H1 (cell line): Measurements from ENCODE around the gene TMPRSS11E. TPM values are rescaled to one million over a fixed set of nuclear protein-coding genes. Genes with fewer than 3 reads are reported as not detected.

ENCODE experiments used
- BRCA1 ChIP-seq: IDR thresholded peaks from 2 replicates; pipeline ENCODE4 v1.6.1; 2012; ENCODE audit warnings: low read depth, low read length, improper control_type of control experiment
- NANOG ChIP-seq: IDR thresholded peaks from 2 replicates; pipeline ENCODE4 v1.6.1; 2011; ENCODE audit warnings: low read length, low read depth, mild to moderate bottlenecking, inconsistent platforms; ENCODE audit not compliant: insufficient read depth, poor library complexity, severe bottlenecking
- RAD21 ChIP-seq, 2 experiments: IDR thresholded peaks in 1 of 2; conservative IDR thresholded peaks in 1 of 2; 2 replicates each; pipeline ENCODE4 v1.6.1; 2011; ENCODE audit warnings: low read depth in 2 of 2, low read length in 2 of 2, improper control_type of control experiment in 1 of 2, inconsistent platforms in 1 of 2, mild to moderate bottlenecking in 1 of 2, moderate library complexity in 1 of 2
- polyA plus RNA-seq, 7 experiments: library from polyadenylated mRNA; depleted of rRNA in 3 of 7; stranded (reverse) in 5 of 7; unstranded in 2 of 7; fragments of >200 nt in 5 of 7; fragments of 200-250 nt in 2 of 7; gene quantifications; 1 replicate in 5 of 7; 2 replicates in 1 of 7; 4 replicates in 1 of 7; pipeline versions ENCODE4 v1.2.1 to v1.2.3, GENCODE V29; 2011 to 2013; ENCODE audit warnings: missing spikeins in 2 of 7, mixed read lengths in 2 of 7
- total RNA-seq: library from RNA; stranded (reverse); fragmentation: NEBNext Ultra II Directional; extraction: Animal tissue kit (Norgen Biotek cat#: 25700); gene quantifications from 2 replicates; pipeline ENCODE4 v1.2.1, GENCODE V29; 2021
- TF ChIP-seq, protein P1 (sequence below): fragments of 300-600 bp; sonication (generic); IDR thresholded peaks from 2 replicates; pipeline ENCODE4 v1.7.1; 2012; ENCODE audit warnings: low read length, moderate library complexity, mild to moderate bottlenecking, inconsistent platforms; ENCODE audit not compliant: insufficient replicate concordance

Gene TMPRSS11E
- total and polyA plus RNA-seq, 2 of the 8 experiments (the other 6 are each of a cell fraction or from before 2014, with no cell fraction given): 0.38 to 0.71 TPM

DNA sequence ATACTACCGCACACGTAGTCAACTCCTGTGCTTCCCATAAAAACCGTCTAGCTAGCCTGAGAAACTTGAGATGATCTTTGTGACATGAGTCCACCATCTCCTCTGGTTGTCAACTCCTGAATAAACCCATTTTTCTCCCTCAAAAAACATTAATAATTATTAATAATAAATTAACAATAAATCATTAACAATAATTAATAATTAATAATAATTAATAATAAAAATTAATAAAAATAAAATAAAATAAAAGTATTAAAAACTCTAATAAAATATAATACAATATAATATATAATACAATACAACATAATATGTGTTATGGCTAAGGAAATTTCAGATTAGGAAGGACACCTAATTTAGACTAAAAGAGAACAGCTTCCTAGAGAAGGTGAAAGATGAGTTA, 20.7 kb upstream of the TMPRSS11E start (continued):
- TF ChIP-seq, protein P1, sequence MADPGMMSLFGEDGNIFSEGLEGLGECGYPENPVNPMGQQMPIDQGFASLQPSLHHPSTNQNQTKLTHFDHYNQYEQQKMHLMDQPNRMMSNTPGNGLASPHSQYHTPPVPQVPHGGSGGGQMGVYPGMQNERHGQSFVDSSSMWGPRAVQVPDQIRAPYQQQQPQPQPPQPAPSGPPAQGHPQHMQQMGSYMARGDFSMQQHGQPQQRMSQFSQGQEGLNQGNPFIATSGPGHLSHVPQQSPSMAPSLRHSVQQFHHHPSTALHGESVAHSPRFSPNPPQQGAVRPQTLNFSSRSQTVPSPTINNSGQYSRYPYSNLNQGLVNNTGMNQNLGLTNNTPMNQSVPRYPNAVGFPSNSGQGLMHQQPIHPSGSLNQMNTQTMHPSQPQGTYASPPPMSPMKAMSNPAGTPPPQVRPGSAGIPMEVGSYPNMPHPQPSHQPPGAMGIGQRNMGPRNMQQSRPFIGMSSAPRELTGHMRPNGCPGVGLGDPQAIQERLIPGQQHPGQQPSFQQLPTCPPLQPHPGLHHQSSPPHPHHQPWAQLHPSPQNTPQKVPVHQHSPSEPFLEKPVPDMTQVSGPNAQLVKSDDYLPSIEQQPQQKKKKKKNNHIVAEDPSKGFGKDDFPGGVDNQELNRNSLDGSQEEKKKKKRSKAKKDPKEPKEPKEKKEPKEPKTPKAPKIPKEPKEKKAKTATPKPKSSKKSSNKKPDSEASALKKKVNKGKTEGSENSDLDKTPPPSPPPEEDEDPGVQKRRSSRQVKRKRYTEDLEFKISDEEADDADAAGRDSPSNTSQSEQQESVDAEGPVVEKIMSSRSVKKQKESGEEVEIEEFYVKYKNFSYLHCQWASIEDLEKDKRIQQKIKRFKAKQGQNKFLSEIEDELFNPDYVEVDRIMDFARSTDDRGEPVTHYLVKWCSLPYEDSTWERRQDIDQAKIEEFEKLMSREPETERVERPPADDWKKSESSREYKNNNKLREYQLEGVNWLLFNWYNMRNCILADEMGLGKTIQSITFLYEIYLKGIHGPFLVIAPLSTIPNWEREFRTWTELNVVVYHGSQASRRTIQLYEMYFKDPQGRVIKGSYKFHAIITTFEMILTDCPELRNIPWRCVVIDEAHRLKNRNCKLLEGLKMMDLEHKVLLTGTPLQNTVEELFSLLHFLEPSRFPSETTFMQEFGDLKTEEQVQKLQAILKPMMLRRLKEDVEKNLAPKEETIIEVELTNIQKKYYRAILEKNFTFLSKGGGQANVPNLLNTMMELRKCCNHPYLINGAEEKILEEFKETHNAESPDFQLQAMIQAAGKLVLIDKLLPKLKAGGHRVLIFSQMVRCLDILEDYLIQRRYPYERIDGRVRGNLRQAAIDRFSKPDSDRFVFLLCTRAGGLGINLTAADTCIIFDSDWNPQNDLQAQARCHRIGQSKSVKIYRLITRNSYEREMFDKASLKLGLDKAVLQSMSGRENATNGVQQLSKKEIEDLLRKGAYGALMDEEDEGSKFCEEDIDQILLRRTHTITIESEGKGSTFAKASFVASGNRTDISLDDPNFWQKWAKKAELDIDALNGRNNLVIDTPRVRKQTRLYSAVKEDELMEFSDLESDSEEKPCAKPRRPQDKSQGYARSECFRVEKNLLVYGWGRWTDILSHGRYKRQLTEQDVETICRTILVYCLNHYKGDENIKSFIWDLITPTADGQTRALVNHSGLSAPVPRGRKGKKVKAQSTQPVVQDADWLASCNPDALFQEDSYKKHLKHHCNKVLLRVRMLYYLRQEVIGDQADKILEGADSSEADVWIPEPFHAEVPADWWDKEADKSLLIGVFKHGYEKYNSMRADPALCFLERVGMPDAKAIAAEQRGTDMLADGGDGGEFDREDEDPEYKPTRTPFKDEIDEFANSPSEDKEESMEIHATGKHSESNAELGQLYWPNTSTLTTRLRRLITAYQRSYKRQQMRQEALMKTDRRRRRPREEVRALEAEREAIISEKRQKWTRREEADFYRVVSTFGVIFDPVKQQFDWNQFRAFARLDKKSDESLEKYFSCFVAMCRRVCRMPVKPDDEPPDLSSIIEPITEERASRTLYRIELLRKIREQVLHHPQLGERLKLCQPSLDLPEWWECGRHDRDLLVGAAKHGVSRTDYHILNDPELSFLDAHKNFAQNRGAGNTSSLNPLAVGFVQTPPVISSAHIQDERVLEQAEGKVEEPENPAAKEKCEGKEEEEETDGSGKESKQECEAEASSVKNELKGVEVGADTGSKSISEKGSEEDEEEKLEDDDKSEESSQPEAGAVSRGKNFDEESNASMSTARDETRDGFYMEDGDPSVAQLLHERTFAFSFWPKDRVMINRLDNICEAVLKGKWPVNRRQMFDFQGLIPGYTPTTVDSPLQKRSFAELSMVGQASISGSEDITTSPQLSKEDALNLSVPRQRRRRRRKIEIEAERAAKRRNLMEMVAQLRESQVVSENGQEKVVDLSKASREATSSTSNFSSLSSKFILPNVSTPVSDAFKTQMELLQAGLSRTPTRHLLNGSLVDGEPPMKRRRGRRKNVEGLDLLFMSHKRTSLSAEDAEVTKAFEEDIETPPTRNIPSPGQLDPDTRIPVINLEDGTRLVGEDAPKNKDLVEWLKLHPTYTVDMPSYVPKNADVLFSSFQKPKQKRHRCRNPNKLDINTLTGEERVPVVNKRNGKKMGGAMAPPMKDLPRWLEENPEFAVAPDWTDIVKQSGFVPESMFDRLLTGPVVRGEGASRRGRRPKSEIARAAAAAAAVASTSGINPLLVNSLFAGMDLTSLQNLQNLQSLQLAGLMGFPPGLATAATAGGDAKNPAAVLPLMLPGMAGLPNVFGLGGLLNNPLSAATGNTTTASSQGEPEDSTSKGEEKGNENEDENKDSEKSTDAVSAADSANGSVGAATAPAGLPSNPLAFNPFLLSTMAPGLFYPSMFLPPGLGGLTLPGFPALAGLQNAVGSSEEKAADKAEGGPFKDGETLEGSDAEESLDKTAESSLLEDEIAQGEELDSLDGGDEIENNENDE: no peak
- TF ChIP-seq BRCA1 (no peak), NANOG (no peak), RAD21 (IDR thresholded peaks at IDR 0.05 in 1 of 2, conservative IDR thresholded peaks at IDR 0.05 in 1 of 2; ENCODE audit: low read depth in 2 of 2, low read length in 2 of 2) (no peak)
